Choroid plexus epithelial cell (primary cell): ENCODE results near the gene CCDC73.

Experiments used
- DNase-seq: peaks from one replicate; pipeline ENCODE4 v3.0.0-alpha.2; 2010; ENCODE audit warnings: low read depth
- H3K4me3 ChIP-seq: 2 replicates; pipeline ENCODE4 v1.5.1; 2011; ENCODE audit warnings: low read depth, mild to moderate bottlenecking, control low read depth, low read length, moderate library complexity
- CTCF ChIP-seq: conservative IDR thresholded peaks from 2 replicates; pipeline ENCODE4 v1.5.1; 2011; ENCODE audit warnings: low read depth, mild to moderate bottlenecking, control low read depth, inconsistent platforms, low read length, moderate library complexity

The CCDC73 gene

GRCh38 chr11:32821917-32822560 is 27.6 kb upstream of the CCDC73 start:
- no peak for TF ChIP-seq CTCF
- no peak overlapping the region for H3K4me3 ChIP-seq
- no peak for DNase-seq

GRCh38 chr11:32821517-32821916 is 27.1 kb upstream of the CCDC73 start:
- no peak overlapping the region for H3K4me3 ChIP-seq
- no peak for TF ChIP-seq CTCF
- DNase-seq: no peak

DNA sequence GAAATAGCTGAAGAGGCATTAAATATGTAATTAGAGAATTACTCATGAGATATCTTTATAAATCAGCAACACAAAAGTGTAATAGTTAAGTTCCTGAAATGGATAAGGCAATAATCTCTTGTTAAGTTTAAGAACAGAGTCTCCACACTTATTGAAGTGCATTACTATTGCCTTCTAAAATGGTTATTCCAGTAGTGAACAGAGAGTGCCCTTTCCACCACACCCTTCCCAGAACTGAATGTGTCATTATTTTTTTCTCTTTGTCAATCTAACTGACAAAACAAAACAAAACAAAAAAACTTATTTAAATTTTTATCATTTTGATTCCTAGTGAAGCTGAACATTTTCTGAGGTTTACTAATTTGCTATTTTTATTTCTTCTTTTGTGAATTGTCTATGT is 26.0 kb upstream of the CCDC73 start:
- TF ChIP-seq CTCF: no peak
- no peak overlapping the region for H3K4me3 ChIP-seq
- DNase-seq: no peak

DNA sequence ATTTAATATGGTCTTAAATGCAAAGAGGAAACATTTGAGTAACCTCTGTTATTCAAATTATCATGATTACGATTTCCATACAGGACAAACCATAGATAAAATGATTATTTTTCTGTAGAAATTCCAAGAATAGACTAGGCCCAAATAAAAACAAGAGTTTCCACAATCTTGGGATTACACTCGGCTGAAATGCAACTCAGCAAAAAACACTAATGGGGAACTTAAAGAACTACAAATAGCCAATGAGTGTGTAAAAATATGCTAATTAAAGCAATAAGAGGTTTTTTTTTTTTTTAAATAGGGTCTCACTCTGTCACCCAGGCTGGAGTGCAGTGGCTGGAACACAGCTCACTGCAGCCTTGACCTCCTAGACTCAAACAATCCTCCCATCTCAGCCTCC is 24.7 kb upstream of the CCDC73 start:
- H3K4me3 ChIP-seq: no peak overlapping the region
- DNase-seq: no peak
- no peak for TF ChIP-seq CTCF

DNA sequence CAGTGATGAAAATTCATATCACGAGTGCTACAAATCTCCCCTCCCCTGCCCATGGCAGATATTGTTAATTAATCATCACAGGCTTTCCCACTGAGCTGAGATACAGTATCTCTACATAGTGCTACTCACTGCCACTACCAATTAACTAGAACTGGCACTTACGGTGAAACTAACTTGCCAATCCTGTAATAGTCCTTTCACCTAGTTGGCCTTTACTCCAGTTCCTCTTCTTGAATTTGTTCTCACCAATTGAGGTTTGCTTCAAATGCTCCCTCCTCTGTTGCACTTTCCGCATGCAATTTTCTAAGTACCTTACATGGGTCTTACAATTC is 23.4 kb upstream of the CCDC73 start:
- H3K4me3 ChIP-seq: no peak overlapping the region
- TF ChIP-seq CTCF: no peak
- no peak for DNase-seq

- no peak for TF ChIP-seq CTCF
- no peak for DNase-seq
Observed at GRCh38 chr11:32817181-32817851, 22.9 kb upstream of the CCDC73 start.

DNA sequence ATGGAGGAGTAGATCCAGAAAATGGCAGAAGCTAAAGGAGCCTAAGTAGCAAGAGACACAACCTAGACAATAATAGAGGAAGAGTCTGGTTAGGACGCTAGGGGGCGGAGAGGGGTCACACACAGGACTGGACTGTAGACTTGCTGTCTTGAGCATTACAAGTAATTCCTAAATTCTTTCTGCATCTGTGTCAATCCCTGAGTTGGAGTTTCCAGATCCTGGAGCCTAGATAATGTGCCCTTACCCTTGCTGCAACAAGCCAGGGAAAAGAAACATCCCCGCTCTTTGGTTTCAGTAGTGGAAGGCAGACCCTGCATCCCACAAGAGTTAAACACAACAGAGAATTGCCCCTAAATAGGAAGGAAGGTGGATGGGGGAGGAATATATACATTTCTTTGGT is 14.9 kb upstream of the CCDC73 start:
- TF ChIP-seq CTCF: peak; percentile 94
- H3K4me3 ChIP-seq: no peak overlapping the region
- peak; percentile 91 for DNase-seq

More at GRCh38 chr11:32817181-32817851, 22.9 kb upstream of the CCDC73 start:
- no peak overlapping the region for H3K4me3 ChIP-seq
